ENCODE results near the gene LTBP1.
A peak's percentile ranks its signal among the peaks of the same experiment; 100 is the strongest.

LTBP1 gene

DNA sequence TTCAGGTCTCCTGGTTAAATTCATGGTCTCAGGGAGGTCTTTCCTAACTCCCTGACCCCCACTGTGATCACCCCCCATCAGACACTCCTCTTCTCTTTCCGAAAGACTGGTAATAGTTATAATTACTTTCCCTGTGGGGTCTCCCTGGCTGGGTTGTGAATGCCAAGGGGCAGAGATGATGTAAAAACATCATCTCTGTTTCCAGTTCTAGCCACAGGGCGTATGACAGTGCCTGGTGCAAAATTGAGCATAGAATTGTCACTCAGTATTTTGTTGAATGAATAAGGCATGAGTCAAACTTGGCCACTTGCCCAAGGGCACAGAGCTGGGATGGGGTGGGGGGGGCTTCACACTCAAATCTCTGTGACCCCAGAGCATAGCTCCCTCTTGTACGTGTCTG lies 65.2 kb downstream of the LTBP1 start:
- DNase-seq (ENCODE audit: low spot score): no peak

DNA sequence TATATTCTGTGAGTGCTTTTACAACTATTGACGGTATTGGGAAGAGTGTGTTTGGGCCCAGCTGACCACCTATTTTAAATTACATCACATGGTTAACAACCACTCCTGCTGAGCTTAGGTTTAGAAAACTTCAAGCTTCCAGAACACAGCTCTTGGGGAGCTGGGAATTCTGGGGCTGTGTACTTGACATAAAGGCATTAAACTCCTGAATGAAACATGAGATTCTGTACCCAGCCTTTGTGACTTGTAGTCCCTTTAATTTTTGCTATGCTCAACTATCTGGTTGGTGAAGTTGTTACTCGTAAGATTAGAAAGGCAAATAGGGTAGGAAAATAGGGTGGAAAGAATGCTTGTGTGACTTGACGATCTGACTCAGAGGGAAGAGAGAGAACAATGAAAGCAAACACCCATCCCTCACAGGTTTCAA lies 66.9 kb downstream of the LTBP1 start:
- no peak for DNase-seq (ENCODE audit: low spot score)

DNA sequence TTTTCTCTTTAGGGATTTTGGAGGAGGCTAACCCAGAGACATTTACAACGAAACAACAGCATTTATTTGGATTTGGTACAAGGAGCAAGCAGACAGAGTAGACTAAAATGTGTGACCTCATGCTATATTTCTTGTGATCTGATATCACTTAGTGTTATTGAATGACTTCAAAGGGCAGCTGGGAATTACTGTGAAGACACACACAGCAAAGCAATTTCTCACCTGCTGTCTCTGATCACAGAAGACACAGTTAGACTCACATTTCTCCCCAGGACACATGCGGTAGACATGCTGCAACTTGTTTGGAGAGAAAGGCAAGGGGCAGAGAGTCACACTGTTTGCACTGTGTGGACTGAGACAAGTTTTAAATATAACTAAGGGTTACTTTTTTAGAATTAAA lies 67.5 kb downstream of the LTBP1 start:
- DNase-seq (ENCODE audit: low spot score): no peak

DNA sequence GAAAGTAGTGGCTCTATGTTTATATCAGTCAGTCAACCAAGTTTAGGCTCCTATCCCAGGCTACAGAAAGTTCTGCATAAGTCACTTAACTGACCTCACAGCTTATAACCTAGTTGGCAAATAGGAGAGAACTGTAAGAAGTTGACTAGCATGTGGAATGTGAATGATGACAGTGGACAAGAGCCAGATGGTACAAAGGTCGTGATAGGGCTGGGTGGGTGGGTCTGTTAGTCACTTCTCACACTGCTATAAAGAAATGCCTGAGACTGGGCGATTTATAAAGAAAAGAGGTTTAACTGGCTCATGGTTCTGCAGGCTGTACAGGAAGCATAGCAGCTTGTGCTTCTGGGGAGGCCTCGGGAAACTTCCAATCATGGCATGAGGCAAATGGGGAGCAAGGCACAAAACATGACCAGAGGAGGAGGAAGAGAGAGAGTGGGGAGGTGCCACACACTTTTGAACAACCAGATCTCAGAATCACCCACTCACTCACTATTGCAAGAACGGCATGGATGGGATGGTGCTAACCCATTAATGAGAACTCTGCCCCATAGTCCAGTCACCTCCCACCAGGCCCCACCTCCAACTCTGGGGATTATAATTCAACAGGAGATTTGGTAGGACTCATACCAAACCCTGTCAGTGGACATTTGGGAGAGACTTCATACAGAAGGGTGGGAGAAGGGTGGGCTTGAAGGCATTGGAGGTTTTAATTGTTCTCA lies 68.8 kb downstream of the LTBP1 start:
- peak; percentile 32 for DNase-seq (ENCODE audit: low spot score)

DNA sequence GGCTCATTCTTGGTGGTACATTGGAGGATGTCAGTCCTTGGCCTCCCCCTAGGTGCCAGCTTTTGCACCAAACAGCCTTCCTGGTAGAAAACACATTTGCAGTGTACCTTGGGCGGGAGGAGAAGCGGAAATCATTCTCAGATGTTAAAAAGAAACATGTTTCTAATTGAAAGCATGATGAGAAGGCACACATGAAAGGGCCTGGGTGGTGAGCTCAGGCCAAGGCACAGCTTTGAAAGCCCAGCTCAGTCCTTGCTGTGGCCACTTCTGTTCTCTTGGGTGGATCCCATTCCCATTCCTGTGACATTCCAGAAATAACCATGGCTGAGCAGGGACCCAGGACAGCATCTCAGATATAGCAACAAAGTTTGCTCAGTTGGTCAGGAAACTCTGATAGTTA lies 71.5 kb downstream of the LTBP1 start:
- no peak for DNase-seq (ENCODE audit: low spot score)

DNA sequence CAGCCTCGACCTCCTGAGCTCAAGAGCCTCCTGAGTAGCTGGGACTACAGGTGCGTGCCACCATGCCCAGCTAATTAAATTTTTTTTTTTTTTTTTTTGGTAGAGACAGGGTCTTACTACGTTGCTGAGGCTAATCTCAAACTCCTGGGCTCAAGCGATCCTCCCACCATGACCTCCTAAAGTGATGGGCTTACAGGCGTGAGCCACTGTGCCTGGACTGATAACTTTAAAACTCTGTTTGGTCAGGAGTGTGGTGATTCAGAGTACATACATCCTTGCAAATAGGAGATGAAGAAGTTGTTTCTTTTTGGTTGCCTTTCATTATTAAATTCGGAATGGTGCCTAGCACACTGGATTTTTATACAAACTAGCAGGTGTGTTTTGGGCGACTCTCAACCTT lies 73.0 kb downstream of the LTBP1 start:
- DNase-seq (ENCODE audit: low spot score): no peak

DNA sequence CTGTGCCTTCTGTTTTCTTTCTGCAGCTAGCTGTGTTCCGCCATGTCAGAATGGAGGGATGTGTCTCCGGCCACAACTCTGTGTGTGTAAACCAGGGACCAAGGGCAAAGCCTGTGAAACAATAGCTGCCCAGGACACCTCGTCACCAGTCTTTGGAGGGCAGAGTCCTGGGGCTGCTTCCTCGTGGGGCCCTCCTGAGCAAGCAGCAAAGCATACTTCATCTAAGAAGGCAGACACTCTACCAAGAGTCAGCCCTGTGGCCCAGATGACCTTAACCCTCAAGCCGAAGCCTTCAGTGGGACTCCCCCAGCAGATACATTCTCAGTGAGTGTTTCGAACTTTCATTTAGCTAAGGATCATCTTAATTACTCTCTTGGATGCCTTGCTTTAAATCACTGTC lies 74.1 kb downstream of the LTBP1 start:
- no peak for DNase-seq (ENCODE audit: low spot score)

DNA sequence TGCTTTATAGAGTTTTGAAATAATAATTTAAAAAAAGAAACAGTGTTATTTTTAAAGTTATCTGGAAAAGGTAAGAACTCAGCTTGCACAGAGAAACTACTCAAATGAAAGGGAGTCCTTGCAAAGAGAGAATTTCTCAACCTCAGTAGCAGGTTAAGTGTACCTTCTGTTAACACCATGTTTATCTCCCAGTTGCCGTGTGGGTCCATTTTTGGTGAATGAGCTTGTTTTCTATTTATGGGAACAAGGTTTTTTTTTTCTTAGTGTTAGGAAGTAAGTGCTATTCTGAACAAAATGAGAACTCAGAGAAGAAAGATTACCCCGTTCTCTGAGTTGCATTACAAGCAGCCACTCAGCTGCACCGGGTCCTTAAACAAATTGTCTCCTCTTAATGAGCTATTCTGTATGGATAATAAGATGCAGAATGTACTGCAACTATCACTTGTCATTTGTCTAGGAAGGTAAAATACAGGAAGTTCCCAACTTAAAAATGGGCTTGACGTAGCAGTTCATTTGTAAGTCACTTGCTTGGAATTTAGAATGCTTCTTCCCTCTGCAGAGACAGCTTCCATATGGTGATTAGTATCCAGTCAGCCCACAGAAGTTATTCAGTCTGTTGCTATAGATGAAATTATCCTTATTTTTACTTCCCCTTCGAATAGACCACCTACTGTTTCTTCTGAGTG lies 74.9 kb downstream of the LTBP1 start:
- no peak for DNase-seq (ENCODE audit: low spot score)

DNA sequence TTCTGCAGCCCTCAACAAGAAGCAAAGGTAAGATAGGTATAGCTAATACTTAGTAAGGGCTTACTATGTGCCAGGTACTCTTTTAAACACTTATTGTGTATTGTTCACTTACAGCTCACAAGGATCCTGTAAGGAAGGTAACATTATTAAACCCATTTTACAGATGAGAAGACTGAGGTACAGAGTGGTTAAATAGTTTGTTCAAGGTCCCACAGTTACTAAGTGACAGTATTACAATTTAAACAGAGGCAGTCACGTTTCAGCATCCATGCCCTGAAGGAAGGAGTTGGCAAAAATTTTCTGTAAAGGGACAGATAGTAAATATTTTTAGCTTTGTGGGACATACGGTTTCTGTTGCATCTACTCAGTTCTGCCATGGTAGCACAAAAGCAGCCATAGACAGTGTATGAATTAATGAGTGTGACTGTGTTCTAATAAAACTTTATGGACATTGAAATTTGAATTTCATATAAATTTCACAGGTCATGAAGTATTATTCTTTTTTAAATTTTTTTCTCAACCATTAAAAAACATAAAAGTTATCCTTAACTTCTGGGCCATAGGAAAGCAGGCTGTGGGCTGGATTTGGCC lies 75.7 kb downstream of the LTBP1 start:
- DNase-seq (ENCODE audit: low spot score): no peak

DNA sequence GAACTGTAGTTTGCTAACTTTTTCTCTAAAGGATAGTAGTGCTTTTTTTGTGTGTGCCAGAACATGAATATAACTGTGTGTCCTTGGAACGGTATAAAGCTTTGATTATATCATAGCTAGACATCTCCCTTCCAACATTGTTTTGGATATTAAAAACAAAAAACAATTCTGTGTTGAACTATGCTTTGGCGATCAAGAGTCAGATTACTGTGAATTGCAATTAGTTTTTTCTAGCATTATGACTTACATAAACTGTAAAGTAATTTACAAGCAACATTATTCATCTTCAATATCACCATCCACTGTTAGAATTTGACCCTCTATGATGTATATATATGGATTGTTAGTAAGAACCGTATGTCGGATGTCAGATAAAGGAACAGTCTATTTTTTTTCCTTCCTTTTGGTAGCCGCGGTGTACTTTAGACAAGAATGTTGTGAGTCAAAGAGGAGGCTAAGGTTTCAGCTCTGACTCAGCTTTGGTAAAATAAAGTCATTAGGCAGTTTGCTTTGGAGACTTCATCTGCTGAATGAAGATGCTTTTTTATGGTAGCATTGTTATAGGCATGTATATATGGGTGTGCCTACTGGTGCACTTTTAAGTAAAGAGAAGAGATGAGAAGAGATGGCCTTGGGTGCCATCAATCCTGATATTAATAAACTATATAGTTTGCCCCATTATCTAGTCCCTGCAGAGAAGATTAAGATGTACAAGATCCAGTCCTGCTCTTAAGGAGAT lies 76.4 kb downstream of the LTBP1 start:
- peak; percentile 32 for DNase-seq (ENCODE audit: low spot score)

DNA sequence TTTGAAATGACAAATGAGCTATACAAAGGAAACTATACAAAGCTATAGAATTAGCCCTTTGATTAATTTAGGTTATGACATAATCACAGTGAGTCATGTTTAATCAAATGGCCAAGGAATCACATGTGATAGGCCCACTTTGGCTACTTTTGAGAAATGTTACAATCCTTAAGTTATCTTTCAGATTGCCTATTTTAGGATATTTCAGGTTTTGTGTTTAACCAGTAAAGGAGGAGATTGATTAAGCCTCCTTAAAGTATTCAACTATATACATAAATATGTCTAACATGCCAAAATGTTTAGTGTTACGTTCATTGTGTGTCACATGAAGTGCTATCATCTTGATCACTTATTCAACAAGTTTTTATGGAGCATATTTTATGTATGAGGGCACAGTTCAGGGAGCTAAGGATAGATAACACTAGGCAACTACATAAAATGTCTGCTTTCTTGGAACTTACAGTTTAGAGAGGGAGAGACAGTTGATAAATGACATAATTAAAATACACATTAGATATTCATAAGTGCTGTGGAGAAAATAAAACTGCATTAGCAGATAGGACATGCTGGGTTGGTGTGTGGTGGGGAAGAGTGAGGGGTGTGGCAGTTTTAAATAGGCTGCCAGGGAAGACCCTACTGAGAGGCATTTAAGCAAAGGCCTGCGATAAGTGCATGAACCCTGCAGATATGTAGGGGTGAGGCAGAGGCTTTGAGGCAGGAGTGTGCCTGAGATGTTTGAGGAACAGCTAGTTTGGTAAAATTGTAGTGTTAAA lies 77.2 kb downstream of the LTBP1 start:
- DNase-seq (ENCODE audit: low spot score): no peak

DNA sequence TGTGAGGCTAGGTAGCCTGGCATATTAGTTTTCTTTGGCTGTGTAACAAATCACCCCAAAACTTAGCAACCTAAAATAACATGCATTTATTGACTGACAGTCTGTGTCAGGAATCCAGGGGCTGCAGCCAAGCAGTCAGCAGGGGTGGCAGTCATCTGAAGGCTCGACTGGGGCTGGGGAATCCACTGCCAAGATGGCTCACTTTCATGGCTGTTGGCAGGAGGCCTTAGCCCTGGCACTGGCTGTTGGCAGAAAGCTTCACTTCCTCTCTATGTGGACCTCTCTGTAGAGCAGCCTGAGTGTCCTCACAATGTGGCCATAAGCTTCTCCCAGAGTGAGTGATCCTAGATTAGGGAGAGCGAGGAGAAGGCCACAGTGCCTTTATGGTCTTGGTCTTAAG lies 78.0 kb downstream of the LTBP1 start:
- no peak for DNase-seq (ENCODE audit: low spot score)

DNA sequence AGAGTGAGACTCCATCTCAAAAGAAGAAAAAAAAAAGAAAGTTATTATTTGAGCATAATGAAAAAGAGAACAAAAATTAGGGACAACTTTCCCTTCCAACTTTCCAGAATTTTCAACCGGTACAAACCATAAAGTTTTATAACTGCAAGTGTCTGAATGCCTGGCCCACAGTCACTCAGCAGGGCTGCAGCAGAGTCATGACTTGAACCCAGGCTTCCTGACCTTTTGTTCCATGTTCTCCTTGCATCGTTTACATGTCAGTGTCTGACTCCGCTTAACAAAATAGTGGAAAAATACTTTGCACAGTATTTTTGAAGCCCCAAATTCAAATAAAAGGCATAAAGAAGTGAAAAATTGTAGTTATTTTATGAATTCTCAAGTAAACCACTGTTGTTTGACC lies 82.7 kb downstream of the LTBP1 start:
- DNase-seq (ENCODE audit: low spot score): no peak

DNA sequence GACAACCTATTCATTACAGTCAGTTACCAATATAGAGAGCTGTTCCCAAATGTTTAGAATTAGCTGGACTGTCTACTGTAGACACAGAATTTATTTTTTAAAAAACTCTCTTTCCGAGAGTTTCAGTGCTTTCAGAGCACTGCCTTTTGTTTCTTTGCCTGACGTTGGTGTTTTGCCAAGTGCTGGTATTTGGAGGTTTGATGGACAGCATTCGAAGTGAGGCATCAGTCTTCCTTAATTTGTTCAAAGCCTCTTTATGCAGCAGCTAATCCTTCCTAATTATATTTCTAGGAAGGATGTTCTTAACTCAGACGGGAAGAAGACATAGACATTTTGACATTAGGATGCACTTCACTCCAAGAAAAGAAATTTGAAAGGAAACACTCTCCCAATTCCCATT lies 83.2 kb downstream of the LTBP1 start:
- no peak for DNase-seq (ENCODE audit: low spot score)

DNA sequence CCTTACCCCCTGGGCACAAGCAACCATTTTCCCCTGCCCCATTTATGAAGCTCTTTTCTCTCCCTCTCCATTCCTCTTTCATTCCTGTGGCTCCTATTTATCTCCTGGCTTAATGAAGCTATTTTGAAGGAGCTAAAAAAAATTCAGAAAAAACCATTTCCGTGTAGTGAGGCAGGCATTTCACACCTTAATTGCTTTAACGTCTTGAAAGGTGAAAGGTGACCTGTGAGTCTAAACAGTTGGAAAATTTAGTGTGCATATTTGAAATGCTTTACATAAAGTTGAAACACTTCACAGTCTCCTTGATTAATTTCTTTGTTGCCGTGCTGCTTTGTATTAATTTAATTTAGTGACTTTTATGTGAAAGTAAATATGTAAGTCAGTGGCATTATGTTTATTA lies 83.6 kb downstream of the LTBP1 start:
- DNase-seq (ENCODE audit: low spot score): no peak

DNA sequence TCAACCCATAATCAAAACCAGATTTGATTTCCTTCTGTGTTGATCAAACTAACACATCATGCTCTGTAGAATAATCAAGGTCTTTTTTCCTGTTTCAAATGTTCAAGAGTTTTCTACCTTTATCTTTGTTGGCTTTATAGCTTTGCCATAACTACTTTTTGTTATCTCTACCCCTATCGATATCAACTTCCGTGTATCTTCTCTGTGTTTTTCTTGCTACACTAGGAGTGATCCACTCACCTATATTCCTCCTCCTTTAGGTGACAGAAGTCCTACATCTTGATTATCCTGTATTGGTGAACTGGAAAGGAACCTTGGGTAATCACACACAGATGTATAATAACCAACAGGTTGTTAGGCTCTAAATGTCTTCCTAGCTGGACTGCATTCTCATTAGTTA lies 85.5 kb downstream of the LTBP1 start:
- no peak for DNase-seq (ENCODE audit: low spot score)

DNA sequence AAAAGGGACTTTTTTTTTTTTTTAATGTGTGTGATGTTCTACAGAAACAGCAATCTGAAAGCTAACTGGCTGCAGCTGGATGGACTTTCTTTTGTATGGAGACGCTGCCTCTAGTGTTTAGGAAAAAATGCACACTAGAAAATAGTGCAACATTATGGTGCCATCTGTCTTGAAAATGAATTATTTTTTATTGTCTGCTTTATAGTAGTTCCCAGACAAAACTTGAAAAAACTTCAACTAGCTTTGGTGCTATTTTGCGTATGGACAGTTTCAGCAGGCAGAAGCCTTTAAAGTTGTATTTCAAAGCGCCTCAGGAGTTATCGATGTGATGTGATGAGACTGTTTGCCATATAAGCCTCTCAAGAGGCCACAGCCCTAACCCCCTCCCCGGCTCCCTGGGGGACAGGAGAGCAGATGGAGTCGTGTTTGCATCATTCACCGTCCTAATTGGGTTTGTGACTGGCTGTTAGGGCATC lies 86.9 kb downstream of the LTBP1 start:
- peak; percentile 49 for DNase-seq (ENCODE audit: low spot score)

DNA sequence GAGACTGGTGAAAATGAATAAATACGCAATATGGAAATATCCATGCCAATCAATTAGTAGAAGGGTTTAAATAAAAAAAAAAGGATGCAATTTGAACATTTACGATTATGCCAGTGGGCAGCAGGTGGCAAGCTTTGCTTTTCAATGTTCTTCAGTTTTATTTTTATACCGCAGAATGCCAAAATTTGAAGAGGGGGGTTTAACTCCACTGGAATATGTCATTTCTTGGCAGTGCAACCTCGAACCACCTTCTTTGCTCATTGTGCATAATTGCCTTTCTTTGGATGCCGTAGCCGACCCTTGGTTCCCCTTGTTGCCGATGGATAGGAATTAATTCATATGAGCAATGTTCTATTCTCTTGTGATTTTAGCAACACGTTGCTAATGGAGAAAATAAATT lies 88.0 kb downstream of the LTBP1 start:
- DNase-seq (ENCODE audit: low spot score): no peak

DNA sequence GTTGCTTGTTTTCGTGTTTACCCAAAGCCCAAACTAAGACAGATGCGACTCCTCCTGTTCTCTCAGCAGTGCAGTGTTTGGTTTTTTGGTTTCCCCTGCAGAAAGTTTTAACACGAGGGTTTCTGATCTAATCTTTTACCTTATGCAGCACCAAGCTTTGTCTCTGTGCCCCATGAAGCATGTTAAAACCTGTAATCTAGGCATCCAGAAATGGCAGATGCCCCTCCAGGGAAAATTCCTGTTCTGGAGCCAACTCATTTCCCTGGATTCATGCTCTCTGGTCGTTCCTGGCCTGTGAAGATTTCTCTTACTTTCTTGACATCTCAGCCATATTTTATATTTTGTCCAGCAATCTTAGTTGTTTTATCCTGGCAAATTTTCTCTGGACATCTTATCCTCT lies 91.5 kb downstream of the LTBP1 start:
- no peak for DNase-seq (ENCODE audit: low spot score)

DNA sequence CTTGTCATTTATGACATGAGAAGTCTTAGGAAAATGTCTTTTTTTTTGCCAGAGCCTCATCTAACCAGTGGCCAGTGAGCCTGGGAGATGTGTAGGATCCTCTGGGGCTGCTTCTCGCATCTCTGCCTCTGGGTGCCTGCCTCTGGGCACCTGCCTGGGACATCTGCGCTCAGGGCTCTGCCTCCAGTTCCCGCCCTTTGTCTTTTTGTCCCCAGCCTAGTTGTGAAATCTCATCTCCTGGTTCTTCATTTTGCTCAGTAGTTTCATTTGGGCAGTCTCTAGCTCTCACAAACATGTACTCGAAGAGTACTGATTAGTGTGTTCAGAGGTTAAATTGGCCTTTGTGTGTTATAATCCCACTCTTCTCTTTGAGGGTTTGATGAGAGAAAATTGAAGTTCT lies 92.0 kb downstream of the LTBP1 start:
- DNase-seq (ENCODE audit: low spot score): no peak

DNA sequence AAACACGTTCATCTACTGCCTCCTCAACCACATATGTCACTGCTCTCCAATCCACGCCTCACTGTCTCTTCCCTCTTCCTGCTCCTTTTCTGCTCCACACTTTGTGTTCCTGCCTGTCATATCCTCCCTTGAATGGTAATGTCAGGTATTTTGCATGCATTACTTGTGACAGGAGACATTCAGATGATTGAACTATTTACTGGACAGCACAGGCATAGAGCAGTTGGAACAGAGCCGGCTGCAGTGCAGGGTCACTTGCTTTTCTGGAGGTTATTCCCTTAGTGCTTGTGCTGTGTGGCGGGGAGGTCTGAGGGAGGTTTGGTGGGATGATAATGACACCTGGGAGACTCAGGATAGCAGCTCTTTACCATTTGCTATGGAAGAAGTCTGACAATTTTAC lies 93.8 kb downstream of the LTBP1 start:
- no peak for DNase-seq (ENCODE audit: low spot score)

DNA sequence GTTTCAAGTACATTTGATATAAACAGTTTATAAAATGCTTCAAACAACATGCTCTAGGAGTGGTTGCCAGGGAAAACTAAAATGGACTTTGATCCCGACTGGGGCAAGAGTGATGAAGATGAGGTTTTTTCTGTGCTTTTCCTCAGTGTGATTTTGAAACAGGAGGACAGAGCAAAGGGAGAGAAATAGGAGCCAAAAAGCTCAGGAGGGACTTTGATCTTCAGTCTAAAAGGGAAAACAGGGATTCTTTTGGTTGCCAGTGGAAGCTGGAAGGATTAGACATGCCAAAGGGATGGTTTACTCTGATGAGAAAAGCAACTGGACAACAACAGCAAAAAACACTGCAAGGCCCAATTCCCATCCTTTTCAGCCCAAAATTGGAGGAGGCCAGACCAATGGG lies 95.5 kb downstream of the LTBP1 start:
- no peak for DNase-seq (ENCODE audit: low spot score)
